Fibroblast of mammary gland (primary cell): Measurements from ENCODE around the gene FLVCR2.
"Not testable (repeated sequence)": the region's sequence is repeated elsewhere in the genome, so short reads cannot be mapped to it uniquely, and the experiment has no call there.

Experiments
- DNase-seq: peaks from one replicate; pipeline ENCODE4 v3.0.0-alpha.2; 2010; ENCODE audit warnings: low read depth
- H3K4me3 ChIP-seq: 2 replicates; pipeline ENCODE4 v1.5.1; 2011; ENCODE audit warnings: low read depth, mild to moderate bottlenecking, low read length, moderate library complexity; ENCODE audit not compliant: control insufficient read depth
- TF ChIP-seq, protein P1 (sequence below): conservative IDR thresholded peaks from 2 replicates; pipeline ENCODE4 v1.5.1; 2011; ENCODE audit warnings: low read depth, low read length, inconsistent platforms; ENCODE audit not compliant: control insufficient read depth, insufficient read depth

FLVCR2 gene

DNA sequence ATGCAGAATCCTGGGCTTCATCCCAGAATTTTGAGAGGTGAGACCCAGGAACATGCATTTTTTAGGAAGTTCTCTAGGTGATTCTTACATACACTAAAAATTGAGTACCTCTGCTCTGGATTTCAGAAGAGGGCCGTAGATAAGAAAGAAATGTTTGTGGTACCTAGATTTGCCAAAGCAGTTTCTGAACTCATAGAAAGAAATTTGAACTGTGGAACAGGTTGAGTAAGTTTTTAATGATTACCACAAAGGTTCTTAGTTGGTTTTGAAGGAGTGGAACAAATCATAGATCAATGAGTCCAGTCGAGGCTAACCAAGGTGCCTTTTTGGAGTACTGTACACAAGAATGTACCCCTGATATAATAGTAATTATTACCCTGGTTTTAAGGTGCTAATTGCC is 107.5 kb downstream of the FLVCR2 start:
- TF ChIP-seq, protein P1, sequence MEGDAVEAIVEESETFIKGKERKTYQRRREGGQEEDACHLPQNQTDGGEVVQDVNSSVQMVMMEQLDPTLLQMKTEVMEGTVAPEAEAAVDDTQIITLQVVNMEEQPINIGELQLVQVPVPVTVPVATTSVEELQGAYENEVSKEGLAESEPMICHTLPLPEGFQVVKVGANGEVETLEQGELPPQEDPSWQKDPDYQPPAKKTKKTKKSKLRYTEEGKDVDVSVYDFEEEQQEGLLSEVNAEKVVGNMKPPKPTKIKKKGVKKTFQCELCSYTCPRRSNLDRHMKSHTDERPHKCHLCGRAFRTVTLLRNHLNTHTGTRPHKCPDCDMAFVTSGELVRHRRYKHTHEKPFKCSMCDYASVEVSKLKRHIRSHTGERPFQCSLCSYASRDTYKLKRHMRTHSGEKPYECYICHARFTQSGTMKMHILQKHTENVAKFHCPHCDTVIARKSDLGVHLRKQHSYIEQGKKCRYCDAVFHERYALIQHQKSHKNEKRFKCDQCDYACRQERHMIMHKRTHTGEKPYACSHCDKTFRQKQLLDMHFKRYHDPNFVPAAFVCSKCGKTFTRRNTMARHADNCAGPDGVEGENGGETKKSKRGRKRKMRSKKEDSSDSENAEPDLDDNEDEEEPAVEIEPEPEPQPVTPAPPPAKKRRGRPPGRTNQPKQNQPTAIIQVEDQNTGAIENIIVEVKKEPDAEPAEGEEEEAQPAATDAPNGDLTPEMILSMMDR = no peak
- no peak overlapping the region for H3K4me3 ChIP-seq
- no peak for DNase-seq

DNA sequence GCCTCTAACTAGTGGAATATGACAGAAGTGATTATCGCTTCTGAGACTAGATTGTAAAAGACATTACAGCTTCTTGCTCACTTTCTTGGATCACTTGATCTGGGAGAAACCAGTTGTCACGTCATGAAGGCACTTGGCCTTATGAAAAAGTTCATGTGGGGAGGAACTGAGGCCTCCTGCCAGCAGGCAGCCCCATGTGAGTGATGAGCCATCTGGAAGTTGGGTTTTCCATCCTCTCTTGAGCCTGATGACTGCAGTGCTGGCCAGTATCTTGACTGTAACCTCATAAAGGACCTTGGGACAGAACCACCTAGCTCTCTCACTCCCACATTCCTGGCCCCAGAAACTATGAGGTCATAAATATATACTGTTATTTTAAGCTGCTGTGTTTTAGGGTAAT is 110.6 kb downstream of the FLVCR2 start:
- TF ChIP-seq, protein P1 = no peak
- no peak overlapping the region for H3K4me3 ChIP-seq
- peak; percentile 82 for DNase-seq

DNA sequence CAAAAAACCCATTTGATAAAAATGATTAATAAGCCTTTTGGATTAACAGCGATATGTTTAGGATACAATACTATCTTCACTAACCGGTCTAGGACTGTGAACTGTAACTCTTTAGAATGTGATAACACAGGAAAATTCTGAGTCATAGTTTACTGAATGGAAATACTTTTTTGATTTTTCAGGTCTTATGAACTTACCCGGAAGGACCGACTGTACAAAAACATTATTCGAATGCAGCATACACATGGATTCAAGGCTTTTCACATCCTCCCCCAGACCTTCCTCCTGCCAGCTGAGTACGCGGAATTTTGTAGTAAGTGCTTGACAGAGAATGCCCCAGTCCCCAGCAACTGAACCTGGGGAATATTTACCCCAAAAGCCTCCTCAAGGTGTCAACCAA is 111.6 kb downstream of the FLVCR2 start:
- TF ChIP-seq, protein P1 = no peak
- no peak overlapping the region for H3K4me3 ChIP-seq
- DNase-seq = no peak

DNA sequence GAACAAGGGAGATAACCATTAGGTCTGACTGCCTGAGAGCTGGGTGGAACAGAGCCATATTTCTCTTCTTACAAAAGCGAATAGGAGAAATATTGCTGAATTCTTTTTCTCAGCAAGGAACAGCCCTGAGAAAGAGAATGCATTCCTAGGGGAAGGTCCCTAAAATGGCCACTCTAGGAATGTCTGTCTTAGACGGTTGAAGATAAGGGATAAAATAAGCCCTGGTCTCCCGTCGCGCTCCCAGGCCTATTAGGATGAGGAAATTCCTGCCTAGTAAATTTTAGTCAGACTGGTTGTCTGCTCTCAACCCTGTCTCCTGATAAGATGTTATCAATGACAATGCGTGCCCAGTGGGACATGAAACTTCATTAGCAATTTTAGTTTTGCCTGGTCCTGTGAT is 116.6 kb downstream of the FLVCR2 start:
- H3K4me3 ChIP-seq, DNase-seq: not testable (repeated sequence)

DNA sequence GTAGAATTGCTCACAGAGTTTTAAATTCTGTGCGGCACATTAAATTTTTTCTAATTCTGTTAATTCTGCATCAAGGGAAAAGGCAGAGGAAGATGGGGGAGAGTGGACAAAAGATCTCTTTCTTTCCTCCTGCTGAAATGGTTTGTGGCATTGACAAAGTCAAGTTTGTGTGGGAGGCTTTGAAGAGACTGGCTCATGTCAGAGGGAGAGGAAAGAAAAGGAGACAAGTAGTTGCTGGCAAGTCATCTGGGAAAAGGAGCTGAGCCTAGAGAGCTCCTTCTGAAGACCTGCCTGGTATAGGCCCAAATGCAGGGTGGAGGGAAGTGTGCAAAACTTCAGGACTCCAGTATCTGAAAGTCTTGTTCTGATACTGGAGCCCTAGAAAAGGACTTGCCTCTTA is 119.0 kb downstream of the FLVCR2 start:
- no peak for DNase-seq
- no peak overlapping the region for H3K4me3 ChIP-seq
- TF ChIP-seq, protein P1 = no peak
